ENCODE data around the gene CADPS. TPM values are rescaled to one million over a fixed set of nuclear protein-coding genes. Genes with fewer than 3 reads are reported as not detected.

The CADPS gene
- polyA plus RNA-seq, 1 donor from 2014 or later: 118 TPM

DNA sequence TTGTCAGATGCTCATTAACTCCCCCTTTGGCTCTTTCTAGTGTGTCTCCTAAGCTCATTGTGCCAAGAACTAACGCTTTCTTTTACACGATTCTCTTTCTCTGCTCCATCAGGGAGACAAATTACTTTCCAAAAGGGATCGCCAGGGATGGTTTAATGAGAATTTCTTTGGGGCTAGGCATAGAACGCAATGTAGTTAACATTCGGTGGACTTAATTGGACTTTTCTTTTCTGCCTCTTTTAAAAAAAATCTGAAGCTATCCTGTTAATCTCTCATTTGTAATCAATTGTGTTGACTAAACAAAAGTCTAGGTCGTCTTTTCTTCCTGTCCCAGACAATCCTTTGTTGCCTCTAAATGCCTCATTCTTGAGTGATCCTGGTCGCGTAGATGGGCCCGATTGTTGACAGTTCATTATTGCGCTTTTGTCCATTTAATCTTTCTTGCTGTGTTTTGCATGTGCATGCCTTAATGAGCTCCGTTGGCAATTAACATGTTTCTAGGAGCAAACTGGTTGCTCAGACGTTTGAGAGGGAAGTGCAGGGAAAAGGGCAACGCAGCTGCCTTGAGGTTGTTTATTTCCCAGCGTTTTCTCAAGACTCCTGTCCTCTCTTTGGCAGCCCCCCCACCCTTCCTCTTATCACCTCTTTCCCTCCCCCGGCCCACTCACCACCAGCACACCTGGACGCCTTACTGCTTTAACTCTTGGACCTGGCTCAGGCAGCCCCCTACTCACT is 509.7 kb downstream of the CADPS start:
- Histone ChIP-seq H3K4me3 (ENCODE audit: low read length) (no peak overlapping the region), H3K27ac (ENCODE audit: low read length) (no peak overlapping the region)

DNA sequence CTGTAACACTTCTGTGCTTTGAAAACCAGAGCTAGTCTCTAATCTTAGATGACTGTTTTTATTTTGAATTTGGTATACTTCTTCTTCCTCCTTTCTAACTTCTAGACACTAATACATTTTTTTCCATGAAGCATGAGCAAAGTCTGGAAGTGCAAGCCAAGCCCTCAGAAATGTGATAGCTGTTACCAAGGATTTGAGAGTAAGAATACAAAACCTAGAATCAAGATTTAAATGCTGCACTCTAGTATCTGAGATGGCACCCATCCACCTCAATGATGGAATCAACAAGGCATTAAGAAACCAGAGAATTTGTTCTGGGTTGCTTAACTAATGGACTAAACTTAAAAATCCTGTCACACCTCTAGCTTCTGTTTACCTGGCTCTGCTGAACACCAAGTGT is 511.0 kb downstream of the CADPS start:
- H3K4me2 ChIP-seq (ENCODE audit: low read length): no peak overlapping the region
- TF ChIP-seq TAF1 (IDR thresholded peaks at IDR 0.05; ENCODE audit: low read depth): no peak
- no peak for TF ChIP-seq POLR2AphosphoS5 (IDR thresholded peaks at IDR 0.05)
- TF ChIP-seq EZH2 (IDR thresholded peaks at IDR 0.05; ENCODE audit: borderline replicate concordance, insufficient read depth, low read length, poor library complexity, severe bottlenecking): no peak
- TF ChIP-seq MXI1 (conservative IDR thresholded peaks at IDR 0.05; ENCODE audit: poor library complexity, severe bottlenecking): no peak
- no peak for TF ChIP-seq RAD21 (conservative IDR thresholded peaks at IDR 0.05)
- TF ChIP-seq, protein P1, sequence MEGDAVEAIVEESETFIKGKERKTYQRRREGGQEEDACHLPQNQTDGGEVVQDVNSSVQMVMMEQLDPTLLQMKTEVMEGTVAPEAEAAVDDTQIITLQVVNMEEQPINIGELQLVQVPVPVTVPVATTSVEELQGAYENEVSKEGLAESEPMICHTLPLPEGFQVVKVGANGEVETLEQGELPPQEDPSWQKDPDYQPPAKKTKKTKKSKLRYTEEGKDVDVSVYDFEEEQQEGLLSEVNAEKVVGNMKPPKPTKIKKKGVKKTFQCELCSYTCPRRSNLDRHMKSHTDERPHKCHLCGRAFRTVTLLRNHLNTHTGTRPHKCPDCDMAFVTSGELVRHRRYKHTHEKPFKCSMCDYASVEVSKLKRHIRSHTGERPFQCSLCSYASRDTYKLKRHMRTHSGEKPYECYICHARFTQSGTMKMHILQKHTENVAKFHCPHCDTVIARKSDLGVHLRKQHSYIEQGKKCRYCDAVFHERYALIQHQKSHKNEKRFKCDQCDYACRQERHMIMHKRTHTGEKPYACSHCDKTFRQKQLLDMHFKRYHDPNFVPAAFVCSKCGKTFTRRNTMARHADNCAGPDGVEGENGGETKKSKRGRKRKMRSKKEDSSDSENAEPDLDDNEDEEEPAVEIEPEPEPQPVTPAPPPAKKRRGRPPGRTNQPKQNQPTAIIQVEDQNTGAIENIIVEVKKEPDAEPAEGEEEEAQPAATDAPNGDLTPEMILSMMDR (IDR thresholded peaks at IDR 0.05; ENCODE audit: poor library complexity, severe bottlenecking): no peak
- TF ChIP-seq, protein P2, sequence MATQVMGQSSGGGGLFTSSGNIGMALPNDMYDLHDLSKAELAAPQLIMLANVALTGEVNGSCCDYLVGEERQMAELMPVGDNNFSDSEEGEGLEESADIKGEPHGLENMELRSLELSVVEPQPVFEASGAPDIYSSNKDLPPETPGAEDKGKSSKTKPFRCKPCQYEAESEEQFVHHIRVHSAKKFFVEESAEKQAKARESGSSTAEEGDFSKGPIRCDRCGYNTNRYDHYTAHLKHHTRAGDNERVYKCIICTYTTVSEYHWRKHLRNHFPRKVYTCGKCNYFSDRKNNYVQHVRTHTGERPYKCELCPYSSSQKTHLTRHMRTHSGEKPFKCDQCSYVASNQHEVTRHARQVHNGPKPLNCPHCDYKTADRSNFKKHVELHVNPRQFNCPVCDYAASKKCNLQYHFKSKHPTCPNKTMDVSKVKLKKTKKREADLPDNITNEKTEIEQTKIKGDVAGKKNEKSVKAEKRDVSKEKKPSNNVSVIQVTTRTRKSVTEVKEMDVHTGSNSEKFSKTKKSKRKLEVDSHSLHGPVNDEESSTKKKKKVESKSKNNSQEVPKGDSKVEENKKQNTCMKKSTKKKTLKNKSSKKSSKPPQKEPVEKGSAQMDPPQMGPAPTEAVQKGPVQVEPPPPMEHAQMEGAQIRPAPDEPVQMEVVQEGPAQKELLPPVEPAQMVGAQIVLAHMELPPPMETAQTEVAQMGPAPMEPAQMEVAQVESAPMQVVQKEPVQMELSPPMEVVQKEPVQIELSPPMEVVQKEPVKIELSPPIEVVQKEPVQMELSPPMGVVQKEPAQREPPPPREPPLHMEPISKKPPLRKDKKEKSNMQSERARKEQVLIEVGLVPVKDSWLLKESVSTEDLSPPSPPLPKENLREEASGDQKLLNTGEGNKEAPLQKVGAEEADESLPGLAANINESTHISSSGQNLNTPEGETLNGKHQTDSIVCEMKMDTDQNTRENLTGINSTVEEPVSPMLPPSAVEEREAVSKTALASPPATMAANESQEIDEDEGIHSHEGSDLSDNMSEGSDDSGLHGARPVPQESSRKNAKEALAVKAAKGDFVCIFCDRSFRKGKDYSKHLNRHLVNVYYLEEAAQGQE (IDR thresholded peaks at IDR 0.05; ENCODE audit: borderline replicate concordance): no peak
- TF ChIP-seq SMC3 (conservative IDR thresholded peaks at IDR 0.05; ENCODE audit: poor library complexity): no peak
- TF ChIP-seq EP300 (conservative IDR thresholded peaks at IDR 0.05; ENCODE audit: poor library complexity, severe bottlenecking): no peak

More for the DNA sequence above, 509.7 kb downstream of the CADPS start:
- Histone ChIP-seq H3K4me2 (ENCODE audit: low read length) (no peak overlapping the region), H4K20me1 (ENCODE audit: insufficient read depth) (no peaks in the 10 kb centered on the region), H3K9ac (ENCODE audit: low read length) (no peak overlapping the region), H2AFZ (ENCODE audit: low read depth, low read length) (no peak overlapping the region), H3K9me3 (ENCODE audit: low read length) (peaks cover 6% of the 10 kb centered on the region), H3K27me3 (ENCODE audit: insufficient read depth, low read depth, low read length) (peaks cover 68% of the 10 kb centered on the region), H3K79me2 (replicated peaks; ENCODE audit: insufficient read depth, low read length) (no peaks in the 10 kb centered on the region), H3K9me2 (ENCODE audit: insufficient read depth, low read length) (no peaks in the 10 kb centered on the region), H3K36me3 (ENCODE audit: insufficient read depth, low read length) (no peaks in the 10 kb centered on the region), H3F3A (ENCODE audit: insufficient read depth, low read length, poor library complexity, severe bottlenecking) (no peaks in the 10 kb centered on the region)
- TF ChIP-seq SMC3 (conservative IDR thresholded peaks at IDR 0.05; ENCODE audit: poor library complexity) (no peak), POLR2AphosphoS5 (IDR thresholded peaks at IDR 0.05) (no peak), EP300 (conservative IDR thresholded peaks at IDR 0.05; ENCODE audit: poor library complexity, severe bottlenecking) (no peak)

More for the DNA sequence above, 511.0 kb downstream of the CADPS start:
- Histone ChIP-seq H2AFZ (ENCODE audit: low read depth, low read length) (no peak overlapping the region), H3K9ac (ENCODE audit: low read length) (no peak overlapping the region), H3K79me2 (replicated peaks; ENCODE audit: insufficient read depth, low read length) (no peaks in the 10 kb centered on the region), H4K20me1 (ENCODE audit: insufficient read depth) (no peaks in the 10 kb centered on the region), H3K27me3 (ENCODE audit: insufficient read depth, low read depth, low read length) (peaks cover 54% of the 10 kb centered on the region), H3K4me3 (ENCODE audit: low read length) (no peak overlapping the region), H3K36me3 (ENCODE audit: insufficient read depth, low read length) (no peaks in the 10 kb centered on the region), H3F3A (ENCODE audit: insufficient read depth, low read length, poor library complexity, severe bottlenecking) (no peaks in the 10 kb centered on the region), H3K9me3 (ENCODE audit: low read length) (peaks cover 2% of the 10 kb centered on the region), H3K9me2 (ENCODE audit: insufficient read depth, low read length) (no peaks in the 10 kb centered on the region), H3K27ac (ENCODE audit: low read length) (no peak overlapping the region)

Data from neural cell (in vitro differentiated cells).